ENCODE results near the gene ZSWIM1. TPM values are rescaled to one million over a fixed set of nuclear protein-coding genes. Genes with fewer than 3 reads are reported as not detected.

ZSWIM1 gene
- total and polyA plus RNA-seq, 2 of the 8 experiments (the other 6 are each of a cell fraction or from before 2014, with no cell fraction given): 14.1 to 15.6 TPM

DNA sequence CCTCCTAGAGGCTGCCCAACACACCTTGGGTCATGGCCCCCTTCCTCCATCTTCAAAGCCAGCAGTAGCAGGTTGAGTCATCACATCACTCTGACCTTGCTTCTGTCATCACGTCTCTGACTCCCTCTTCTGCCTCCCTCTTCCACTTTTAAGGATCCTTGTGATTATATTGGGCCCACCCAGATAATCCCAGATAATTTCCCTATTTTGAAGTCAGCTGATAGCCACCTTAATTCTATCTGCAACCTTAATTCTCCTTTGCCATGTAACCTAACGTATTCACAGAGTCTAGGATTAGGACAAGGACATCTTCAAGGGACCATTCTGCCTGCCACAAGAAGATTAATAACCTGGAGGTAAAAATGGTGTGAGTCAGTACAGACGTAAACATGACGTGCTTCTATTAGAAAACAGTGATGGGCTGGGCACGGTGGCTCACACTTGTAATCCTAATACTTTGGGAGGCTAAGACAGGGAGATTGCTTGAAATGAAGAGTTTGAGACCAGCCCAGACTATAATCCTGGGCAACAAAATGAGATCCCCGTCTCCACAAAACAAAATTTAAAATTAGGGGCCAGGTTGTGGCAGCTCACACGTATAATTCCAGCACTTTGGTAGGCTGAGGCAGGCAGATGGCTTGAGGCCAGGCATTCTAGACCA, 20.3 kb upstream of the ZSWIM1 start:
- H3K4ac ChIP-seq (replicated peaks; ENCODE audit: insufficient read length, low read depth, low read length): no peak overlapping the region
- no peak overlapping the region for H3K4me2 ChIP-seq (ENCODE audit: insufficient read depth in 1 of 2, low read depth in 2 of 2, low read length in 2 of 2)
- peaks cover 0 to 15% of the 10 kb centered on the region in 2 experiments; a peak in 1 of 4 replicates for H3K79me2 ChIP-seq (ENCODE audit: control insufficient read depth in 1 of 2, insufficient read depth in 2 of 2, low read length in 2 of 2)
- H4K8ac ChIP-seq (ENCODE audit: extremely low read depth, insufficient read depth, low read length): no peak overlapping the region
- H3K23ac ChIP-seq (ENCODE audit: insufficient read length): no peak overlapping the region
- no peak overlapping the region for H3K56ac ChIP-seq (replicated peaks; ENCODE audit: insufficient read length, low read depth, low read length)
- H3K9me3 ChIP-seq (ENCODE audit: insufficient read depth in 2 of 2, low read depth in 1 of 2, low read length in 1 of 2): no peaks in the 10 kb centered on the region
- H3K27ac ChIP-seq (ENCODE audit: low read depth, low read length): no peak overlapping the region
- no peaks in the 10 kb centered on the region for H3K27me3 ChIP-seq (replicated peaks in 1 of 4; ENCODE audit: control insufficient read depth in 3 of 4, extremely low read depth in 1 of 4, insufficient read depth in 3 of 4, low read length in 3 of 4)
- FAIRE-seq: no peak
- no peak overlapping the region for H3K18ac ChIP-seq (ENCODE audit: extremely low read depth, low read length)
- no peaks in the 10 kb centered on the region for H4K20me1 ChIP-seq (replicated peaks in 1 of 2; ENCODE audit: control insufficient read depth in 1 of 2, insufficient read depth in 2 of 2, low read length in 2 of 2)
- H2AFZ ChIP-seq (ENCODE audit: low read length): no peak overlapping the region
- DNase-seq (ENCODE audit: low read depth in 1 of 2, low spot score in 2 of 2): no peak
- H3K79me1 ChIP-seq (ENCODE audit: low read depth, low read length): no peaks in the 10 kb centered on the region; the same call in 1 of the 2 replicates
- H3K14ac ChIP-seq (ENCODE audit: insufficient read length): no peak overlapping the region
- H3K23me2 ChIP-seq (ENCODE audit: low read depth, low read length): peaks cover 8% of the 10 kb centered on the region; the same call in 1 of the 2 replicates
- peaks cover 0 to 6% (median 1%) of the 10 kb centered on the region in 4 experiments; a peak in 4 of 7 replicates for H3K4me1 ChIP-seq (replicated peaks in 1 of 4; ENCODE audit: control insufficient read depth in 3 of 4, insufficient read depth in 4 of 4, low read length in 3 of 4)
- H2BK20ac ChIP-seq (ENCODE audit: low read length): no peak overlapping the region
- H3K9ac ChIP-seq (replicated peaks in 1 of 4; ENCODE audit: extremely low read depth in 1 of 4, low read depth in 3 of 4, low read length in 3 of 4): no peak overlapping the region
- H2BK12ac ChIP-seq (ENCODE audit: low read depth, low read length): no peak overlapping the region
- TF ChIP-seq ZNF274 (IDR thresholded peaks at IDR 0.05; ENCODE audit: borderline replicate concordance, extremely low read depth, low read length): no peak
- TF ChIP-seq TBP (IDR thresholded peaks at IDR 0.05; ENCODE audit: low read depth, low read length): no peak
- no peak for TF ChIP-seq USF2 (IDR thresholded peaks at IDR 0.05; ENCODE audit: low read length)
- TF ChIP-seq SUZ12 (IDR thresholded peaks at IDR 0.05; ENCODE audit: low read length): no peak
- TF ChIP-seq GTF2F1 (IDR thresholded peaks at IDR 0.05; ENCODE audit: borderline replicate concordance, low read depth, low read length): no peak
- no peak for TF ChIP-seq SIX5 (IDR thresholded peaks at IDR 0.05; ENCODE audit: low read depth, low read length)
- no peak for TF ChIP-seq RFX5 (IDR thresholded peaks at IDR 0.05; ENCODE audit: borderline replicate concordance, low read depth, low read length)
- TF ChIP-seq POU5F1 (IDR thresholded peaks at IDR 0.05; ENCODE audit: low read depth, low read length): no peak
- TF ChIP-seq SRF (IDR thresholded peaks at IDR 0.05; ENCODE audit: low read depth, low read length): no peak
- TF ChIP-seq KDM4A (IDR thresholded peaks at IDR 0.05; ENCODE audit: low read depth, low read length, severe bottlenecking): no peak
- no peak for TF ChIP-seq KDM1A (IDR thresholded peaks at IDR 0.05; ENCODE audit: borderline replicate concordance, low read length)
- TF ChIP-seq NRF1 (IDR thresholded peaks at IDR 0.05; ENCODE audit: low read depth, low read length): no peak
- no peak overlapping the region for H2BK15ac ChIP-seq (ENCODE audit: low read length)
- H2BK120ac ChIP-seq (replicated peaks; ENCODE audit: low read depth, low read length): no peak overlapping the region
- ChIA-PET CTCF (ENCODE audit: partially characterized antibody) (interaction anchor here (0.6 to 1.2 kb wide), 3 partner anchors 37 to 110 kb away, joined by 3 to 4 read pairs (median 3); no protein-coding TSS in a partner anchor), POLR2A (ENCODE audit: partially characterized antibody) (interaction anchor here (1.1 to 1.2 kb wide), 3 partner anchors 21 to 50 kb away, joined by 3 to 9 read pairs (median 3); partner anchors contain the start of gene ZSWIM1)
- no peak overlapping the region for H3K4me3 ChIP-seq (ENCODE audit: extremely low read depth in 1 of 4, insufficient read depth in 2 of 4, low read depth in 3 of 4, low read length in 4 of 4)
- no peak overlapping the region for H2BK5ac ChIP-seq (ENCODE audit: low read depth, low read length)
- no peak overlapping the region for H4K5ac ChIP-seq (ENCODE audit: insufficient read length, low read depth, low read length)
- 87% methylated on average over 7 of the region's 7 CpGs; no CpG with 5 or more reads in 1 of the 2 experiments for WGBS, 2 experiments (ENCODE audit: extremely low coverage in 1 of 2, insufficient coverage in 1 of 2, insufficient read length in 1 of 2, insufficient replicate concordance in 2 of 2, low coverage in 1 of 2, low lambda C conversion rate in 2 of 2, missing lambda C conversion rate in 1 of 2)
- H4K91ac ChIP-seq (replicated peaks; ENCODE audit: insufficient read length, low read length): no peak overlapping the region
- no peaks in the 10 kb centered on the region; a peak in 1 of 8 replicates for H3K36me3 ChIP-seq (ENCODE audit: control insufficient read depth in 2 of 4, insufficient read depth in 4 of 4, low read length in 3 of 4)
- 0 out of 2 replicates have a peak overlapping the region, but pooled peaks have one; percentile 32 for H2AK5ac ChIP-seq (ENCODE audit: low read depth, low read length)

Data from H1 (cell line).